ENCODE results near the gene SLC38A7.
"Not testable (repeated sequence)": the region's sequence is repeated elsewhere in the genome, so short reads cannot be mapped to it uniquely, and the experiment has no call there.

SLC38A7 gene

DNA sequence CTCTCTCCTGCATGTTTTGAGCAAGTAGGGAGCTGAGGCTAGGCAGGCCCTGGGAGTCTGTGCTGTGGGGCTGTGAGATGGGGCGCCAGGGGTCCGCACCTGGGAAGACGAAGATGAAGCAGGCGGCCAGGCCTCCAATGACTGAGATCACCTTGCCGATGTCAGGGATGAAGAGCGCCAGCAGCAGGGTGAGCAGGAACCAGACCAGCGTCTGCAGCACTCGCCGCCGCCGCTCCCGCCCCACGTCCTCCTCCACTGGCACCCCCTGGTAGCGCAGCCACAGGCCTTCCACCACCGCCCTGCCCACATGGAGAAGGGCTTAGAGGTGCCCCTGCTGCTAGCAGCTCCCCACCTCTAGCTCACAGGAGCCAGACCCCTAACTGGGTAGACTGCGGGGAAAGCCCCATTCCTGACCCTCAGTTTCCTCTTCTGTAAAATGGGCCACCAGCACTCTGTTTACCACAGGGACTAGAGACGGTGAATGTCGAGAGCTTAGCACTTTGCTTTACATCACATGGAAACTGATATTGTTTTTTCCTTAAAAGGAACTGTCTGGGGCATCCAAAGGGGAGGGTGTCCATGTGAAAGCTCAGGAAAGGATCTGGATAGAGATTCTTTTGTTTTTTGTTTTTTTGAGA is 13.5 kb downstream of the SLC38A7 start:
- no peak for DNase-seq

GRCh38 chr16:58670177-58670576 is 14.4 kb downstream of the SLC38A7 start:
- no peak for DNase-seq

DNA sequence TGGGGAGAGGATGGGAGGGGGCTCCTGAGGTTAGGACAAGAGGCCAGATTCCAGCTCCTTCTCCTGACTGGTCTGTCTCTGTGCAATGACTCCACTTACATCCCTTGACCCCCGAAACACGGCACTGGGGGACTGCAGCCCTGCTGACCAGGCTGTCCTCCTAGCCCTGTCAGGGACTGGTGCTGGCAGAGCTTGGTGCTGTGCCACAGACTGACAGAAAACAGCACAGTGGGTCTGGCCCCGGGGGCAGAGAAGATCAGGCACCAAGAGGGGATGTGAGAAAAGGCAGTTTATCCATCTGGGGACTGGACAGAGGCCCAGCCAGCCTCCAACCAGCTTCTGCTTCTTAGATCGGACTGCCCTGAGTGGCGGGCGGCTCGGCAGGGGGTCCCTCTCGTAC is 19.4 kb downstream of the SLC38A7 start:
- DNase-seq: no peak

- peak; percentile 20 for DNase-seq
Measured at GRCh38 chr16:58661199-58661830, 23.3 kb downstream of the SLC38A7 start.

DNA sequence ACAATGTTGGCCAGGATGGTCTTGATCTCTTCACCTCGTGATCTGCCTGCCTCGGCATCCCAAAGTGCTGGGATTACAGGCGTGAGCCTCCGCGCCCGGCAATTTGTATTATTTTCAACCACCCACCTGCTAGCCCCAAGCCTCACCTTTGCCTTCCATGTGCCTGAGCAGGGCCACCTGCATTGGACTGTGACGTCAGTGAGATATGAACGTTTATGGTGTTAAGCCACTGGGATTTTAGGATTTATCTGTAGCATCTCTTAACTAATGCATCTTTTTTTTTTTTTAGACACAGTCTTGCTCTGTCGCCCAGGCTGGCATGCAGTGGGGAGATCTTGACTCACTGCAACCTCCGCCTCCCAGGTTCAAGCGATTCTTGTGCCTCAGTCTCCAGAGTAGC is 24.7 kb downstream of the SLC38A7 start:
- not testable (repeated sequence) for DNase-seq

DNA sequence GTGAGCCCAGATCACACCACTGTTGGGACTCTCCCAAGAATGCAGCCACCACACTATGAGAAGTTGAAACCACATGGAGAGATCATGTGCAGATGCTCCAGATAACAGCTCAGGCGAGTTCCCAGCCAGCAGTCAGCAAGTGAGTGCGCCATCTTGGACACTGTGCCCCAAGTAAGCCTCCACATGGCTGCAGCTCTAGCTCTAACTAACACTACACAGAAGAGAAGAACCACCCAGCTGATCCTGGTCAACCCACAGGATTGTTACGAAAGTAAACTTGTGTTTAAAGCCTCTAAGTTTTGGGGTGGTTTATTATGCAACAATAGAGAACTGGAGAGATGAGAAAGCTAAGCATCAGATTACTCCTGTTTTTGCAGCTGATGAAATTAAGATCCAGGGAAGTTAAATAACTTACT is 25.8 kb downstream of the SLC38A7 start:
- DNase-seq: peak; percentile 28

GRCh38 chr16:58656899-58657298 is 27.7 kb downstream of the SLC38A7 start:
- DNase-seq: no peak

- DNase-seq: no peak
Measured at GRCh38 chr16:58655215-58655596, 29.4 kb downstream of the SLC38A7 start.

GRCh38 chr16:58654560-58655214 is 29.9 kb downstream of the SLC38A7 start:
- DNase-seq: no peak

GRCh38 chr16:58652741-58653140 is 31.8 kb downstream of the SLC38A7 start:
- DNase-seq: no peak

DNA sequence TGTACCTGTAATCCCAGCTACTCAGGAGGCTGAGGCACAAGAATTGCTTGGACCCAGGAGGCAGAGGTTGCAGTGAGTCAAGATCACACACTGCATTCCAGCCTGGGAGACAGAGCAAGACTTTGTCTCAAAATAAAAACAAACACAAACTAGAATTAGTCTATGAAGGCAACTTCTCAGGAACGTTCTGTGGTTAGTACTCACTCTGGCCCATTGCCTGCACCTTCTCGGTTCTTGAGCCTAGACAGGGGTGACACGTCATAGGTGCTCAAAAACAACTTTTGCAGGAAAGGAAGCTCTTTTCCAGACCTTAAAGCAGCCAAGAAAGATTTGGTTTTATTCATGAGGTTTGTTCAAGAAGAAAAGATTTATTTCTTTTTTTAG is 32.6 kb downstream of the SLC38A7 start:
- no peak for DNase-seq

DNA sequence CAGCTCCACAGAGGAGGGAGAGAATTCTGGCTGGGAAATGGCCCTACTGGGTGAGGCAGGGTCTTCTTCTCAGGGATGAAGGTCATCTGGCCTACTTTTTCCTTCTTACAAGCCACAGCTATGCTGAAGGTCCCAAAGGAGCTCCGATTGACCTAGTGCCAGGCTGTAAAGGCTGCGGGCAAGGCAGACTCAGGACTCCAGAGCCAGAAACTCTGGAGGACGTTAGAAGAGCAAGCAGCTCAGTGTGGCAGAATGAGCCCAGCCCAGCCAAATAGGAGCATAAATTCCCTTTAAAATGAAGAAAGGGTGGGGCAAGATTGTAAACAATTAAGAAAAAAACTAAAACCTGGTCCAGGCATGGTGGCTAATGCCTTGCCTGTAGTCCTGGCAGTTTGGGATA is 34.9 kb downstream of the SLC38A7 start:
- no peak for DNase-seq

GRCh38 chr16:58647107-58647506 is 37.5 kb downstream of the SLC38A7 start:
- DNase-seq: no peak

DNA sequence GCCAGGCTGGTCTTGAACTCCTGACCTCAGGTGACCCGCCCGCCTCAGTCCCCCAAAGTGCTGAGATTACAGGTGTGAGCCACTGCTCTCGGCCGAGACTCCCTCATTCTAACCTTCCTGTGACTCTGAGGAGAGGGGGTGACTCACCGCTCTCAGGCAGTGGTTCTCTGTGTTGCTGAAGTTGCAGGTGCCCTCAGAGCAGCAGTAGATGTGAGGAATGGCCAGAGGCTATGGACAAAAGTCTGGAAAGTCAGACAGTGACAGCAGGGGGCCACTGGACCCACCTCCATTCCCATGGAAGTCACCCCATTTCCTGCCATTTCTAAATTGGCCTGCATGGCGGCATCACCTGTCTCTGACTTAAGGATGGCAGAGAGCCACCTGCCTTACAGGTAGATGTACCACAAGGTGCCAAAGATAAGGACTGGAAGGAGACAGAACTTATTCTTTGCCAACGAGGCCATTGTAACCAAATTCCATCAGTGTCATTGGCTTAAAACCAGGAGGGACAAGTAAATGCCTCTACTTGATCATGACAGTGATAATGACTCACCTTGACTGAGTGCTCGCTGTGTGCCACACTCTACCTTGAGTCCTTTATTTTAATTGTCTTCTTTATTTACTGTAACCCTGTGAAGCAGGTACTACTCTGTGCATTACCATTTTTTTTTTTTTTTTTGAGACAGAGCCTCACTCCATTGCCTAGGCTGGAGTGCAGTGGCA is 39.6 kb downstream of the SLC38A7 start:
- DNase-seq: no peak

DNA sequence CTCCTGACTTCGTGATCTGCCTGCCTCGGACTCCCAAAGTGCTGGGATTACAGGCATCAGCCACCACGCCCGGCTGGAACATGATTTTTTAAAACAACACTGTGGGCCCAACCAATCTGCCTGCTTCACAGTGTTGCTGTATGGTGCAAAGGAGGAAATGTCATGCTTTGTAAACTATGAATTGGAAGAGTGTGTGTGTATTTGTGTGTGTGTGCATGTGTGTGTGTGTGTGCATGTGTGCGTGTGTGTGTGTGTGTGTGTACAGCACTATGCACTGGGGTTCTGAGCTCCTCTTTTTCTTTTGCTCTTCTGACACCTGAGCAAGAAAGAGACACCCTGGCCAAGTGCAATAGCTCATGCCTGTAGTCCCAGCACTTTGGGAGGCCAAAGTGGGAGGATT is 40.5 kb downstream of the SLC38A7 start:
- no peak for DNase-seq

DNA sequence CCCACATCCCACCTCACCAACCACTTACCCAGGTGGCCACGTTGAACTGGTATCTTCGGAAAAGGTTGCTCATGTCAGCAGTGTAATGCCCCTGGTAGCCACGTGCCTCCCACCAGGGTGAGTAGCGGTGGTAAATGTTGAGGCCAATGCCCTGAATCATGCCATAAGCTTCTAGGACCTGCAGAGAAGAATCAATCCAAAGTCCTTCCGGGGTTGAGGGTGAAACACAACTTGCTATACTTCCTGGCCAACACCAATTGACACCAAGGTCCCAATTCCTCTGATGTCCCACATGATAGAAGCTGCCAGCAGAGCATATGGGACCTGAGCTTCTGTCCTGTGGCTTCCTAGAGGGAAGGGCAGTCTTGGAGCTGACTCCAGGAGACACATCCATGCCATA is 43.6 kb downstream of the SLC38A7 start:
- DNase-seq: no peak

GRCh38 chr16:58639836-58640235 is 44.7 kb downstream of the SLC38A7 start:
- DNase-seq: no peak

DNA sequence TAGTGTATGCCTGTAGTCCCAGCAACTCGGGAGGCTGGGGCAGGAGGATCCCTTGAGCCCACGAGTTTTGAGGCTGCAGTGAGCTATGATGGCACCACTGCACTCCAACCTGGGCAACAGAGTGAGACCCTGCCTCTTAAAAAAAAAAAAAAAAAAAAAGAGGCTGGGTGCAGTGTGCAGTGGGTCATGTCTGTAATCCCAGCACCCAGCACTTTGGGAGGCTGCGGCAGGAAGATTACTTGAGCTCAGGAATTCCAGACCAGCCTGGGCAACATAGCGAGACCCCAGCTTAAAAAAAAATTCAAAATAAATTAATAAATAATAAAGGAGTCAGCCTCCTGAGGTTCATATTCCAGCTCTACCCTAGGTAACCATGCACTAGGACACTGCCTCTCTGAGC is 45.3 kb downstream of the SLC38A7 start:
- no peak for DNase-seq

DNA sequence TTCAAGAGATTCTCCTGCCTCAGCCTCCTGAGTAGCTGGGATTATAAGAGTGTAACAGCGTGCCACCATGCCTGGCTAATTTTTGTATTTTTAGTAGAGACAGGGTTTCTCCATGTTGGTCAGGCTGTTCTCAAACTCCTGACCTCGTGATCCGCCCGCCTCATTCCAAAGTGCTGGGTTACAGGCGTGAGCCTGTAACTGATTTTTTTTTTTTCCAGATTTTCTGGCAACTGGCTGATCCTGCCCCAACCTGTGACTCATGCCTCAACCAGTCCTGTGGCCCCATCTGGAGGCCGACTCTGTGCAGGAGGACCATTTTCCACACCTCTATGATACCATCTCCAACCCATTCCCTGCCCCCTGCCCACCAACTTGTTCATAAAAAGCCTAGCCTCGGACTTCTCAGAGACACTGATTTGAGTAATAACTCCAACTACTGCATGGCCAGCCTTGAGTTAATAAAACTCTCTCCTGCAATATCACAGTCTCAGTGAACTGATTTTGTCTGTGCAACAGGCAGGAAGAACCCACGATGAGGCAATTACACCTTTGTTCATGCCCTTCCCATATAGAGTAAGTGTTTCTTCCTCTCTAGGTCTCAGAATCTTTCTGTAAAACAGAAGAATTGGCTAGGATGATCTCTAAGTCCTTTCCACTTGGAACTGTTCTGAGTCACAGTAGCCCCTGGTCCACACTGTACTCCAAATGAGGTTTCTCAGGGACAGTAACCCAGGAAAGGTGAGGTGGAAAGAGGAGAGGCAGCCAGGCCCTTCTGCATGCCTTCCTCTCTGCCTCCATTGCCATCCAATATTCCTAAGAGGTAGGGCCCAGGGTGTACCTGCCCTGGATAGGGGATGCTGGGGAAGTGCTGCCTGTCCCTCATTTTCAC is 46.2 kb downstream of the SLC38A7 start:
- DNase-seq: no peak

DNA sequence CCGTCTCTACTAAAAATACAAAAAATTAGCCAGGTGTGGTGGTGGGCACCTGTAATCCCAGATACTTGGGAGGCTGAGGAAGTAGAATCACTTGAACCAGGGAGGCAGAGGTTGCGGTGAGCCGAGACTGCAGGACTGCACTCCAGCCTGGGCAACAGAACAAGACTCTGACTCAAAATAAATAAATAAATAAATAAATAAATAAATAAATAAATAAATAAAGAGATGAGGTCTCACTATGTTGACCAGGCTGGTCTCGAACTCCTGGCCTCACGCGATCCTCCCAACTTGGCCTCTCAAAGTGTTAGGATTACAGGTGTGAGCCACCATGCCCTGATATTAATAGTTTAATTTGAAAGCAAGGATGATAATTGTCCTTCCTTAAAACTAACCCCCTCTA is 47.5 kb downstream of the SLC38A7 start:
- not testable (repeated sequence) for DNase-seq

- DNase-seq: no peak
Measured at GRCh38 chr16:58636466-58636865, 48.1 kb downstream of the SLC38A7 start.

DNA sequence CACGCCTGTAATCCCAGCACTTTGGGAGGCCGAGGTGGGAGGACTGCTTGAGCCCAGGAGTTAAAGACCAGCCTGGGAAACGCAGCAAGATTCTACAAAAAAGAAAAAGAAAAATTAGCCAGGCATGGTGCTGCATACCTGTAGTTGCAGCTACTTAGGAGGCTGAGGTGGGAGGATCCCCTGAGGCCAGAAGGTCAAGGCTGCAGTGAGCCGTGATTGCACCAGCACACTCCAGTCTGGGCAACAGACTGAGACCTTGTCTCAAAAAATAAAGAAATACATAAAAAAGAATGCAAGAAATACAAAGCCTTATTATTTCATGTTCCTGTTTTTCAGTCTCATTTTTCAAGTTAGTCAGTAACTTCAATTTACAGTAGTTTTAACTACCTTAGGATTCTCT is 49.1 kb downstream of the SLC38A7 start:
- no peak for DNase-seq

DNA sequence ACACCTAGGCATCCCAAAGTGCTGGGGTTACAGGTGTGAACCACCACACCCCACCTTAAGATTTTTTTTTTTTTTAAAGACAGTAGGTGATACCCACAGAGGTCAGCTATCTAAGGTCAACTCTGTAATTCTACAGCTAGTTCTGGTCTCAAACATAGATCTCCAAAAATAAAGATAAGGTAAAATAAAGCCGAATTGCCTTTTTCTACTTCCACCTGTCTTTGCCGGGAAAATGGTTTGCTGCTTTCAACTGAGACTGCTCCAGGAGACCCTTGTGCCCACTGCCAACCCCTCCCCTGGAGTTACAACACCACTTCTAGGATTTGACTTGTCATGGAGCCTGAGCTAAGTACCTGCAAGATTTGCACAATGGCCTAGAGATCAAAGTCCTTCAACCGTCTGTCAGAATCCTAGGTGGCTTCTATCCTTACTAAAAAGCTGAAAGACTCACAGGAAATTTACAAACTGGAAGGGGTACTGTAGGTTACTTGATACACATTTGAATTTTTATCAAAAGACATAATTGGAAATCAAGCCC is 50.2 kb downstream of the SLC38A7 start:
- DNase-seq: no peak

All from SIG-M5 (cell line).